ENCODE results near the gene MSI2.
"Not testable (repeated sequence)": the region's sequence is repeated elsewhere in the genome, so short reads cannot be mapped to it uniquely, and the experiment has no call there.

- not testable (repeated sequence) for TF ChIP-seq CTCF (IDR thresholded peaks at IDR 0.05); EZH2 (IDR thresholded peaks at IDR 0.05; ENCODE audit: borderline replicate concordance, insufficient read depth, low read depth, low read length, poor library complexity, severe bottlenecking)
These were observed 44.3 kb downstream of the MSI2 start for GRCh38 chr17:57300592-57300991.

Measured in B cell (primary cell).